DMS 273 (cell line): ENCODE results near the gene INO80D.
"Not testable (repeated sequence)": the region's sequence is repeated elsewhere in the genome, so short reads cannot be mapped to it uniquely, and the experiment has no call there.

Source experiments
- DNase-seq: peaks from one replicate; lab custom pipeline; 2025; ENCODE audit not compliant: unreplicated experiment; lab: John Stamatoyannopoulos, UW

The INO80D gene, protein sequence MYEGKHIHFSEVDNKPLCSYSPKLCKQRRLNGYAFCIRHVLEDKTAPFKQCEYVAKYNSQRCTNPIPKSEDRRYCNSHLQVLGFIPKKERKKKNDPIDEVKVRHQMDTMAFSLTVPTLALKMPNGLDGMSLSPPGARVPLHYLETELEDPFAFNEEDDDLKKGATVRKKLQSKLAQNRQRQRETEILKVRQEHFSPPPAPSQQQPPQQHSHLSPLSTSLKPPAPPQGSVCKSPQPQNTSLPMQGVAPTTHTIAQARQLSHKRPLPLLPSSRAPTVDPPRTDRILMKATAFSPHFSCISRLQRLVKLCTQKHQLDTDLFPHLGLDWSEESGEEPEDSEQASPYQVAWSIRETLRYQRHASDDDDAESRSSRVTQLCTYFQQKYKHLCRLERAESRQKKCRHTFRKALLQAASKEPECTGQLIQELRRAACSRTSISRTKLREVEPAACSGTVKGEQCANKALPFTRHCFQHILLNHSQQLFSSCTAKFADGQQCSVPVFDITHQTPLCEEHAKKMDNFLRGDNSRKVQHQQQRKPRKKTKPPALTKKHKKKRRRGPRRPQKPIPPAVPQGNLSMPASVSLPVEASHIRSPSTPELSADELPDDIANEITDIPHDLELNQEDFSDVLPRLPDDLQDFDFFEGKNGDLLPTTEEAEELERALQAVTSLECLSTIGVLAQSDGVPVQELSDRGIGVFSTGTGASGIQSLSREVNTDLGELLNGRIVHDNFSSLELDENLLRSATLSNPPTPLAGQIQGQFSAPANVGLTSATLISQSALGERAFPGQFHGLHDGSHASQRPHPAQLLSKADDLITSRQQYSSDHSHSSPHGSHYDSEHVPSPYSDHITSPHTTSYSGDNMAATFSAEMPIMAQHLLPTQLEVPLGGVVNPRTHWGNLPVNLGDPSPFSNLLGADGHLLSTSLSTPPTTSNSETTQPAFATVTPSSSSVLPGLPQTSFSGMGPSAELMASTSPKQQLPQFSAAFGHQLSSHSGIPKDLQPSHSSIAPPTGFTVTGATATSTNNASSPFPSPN

DNA sequence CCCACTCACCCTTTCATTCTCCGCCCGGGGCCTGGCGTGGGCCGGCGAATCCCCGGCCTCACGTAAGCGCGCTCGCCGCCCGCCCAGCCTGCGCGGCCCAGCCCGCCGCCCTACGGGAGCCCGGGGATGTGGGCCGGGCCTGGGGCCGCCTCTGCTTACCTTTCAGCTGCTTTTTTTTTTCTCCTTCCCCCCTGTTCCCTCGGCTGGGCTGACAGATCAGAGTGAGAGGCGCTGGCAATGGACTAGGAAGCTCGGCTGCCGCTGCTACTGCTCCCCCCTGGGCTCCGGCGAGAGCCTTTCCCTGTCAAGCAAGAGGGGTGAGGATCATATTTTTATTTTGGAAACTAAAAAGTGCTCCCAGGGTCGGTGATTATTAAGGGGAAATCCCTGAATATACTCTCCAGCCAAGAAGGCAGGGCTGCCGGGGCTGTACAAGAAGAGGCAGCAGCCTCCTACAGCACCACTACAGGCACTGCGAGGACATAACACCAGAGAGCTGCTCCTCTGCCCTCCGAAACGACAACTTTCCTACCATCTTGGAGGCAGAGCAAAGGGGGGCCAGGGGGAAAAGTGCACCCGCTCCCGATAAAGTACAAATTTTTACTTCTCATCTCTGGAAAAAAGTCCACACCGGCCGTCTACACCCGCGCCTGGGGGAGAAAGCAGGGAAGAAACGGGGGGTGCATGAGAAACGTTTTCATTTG is at the start of gene INO80D:
INO80D (minus strand) TSS at position 433 of the 704 bp plus-strand sequence. CDS start 23,158 bp downstream, outside the sequence.
- peak; percentile 90 for DNase-seq

DNA sequence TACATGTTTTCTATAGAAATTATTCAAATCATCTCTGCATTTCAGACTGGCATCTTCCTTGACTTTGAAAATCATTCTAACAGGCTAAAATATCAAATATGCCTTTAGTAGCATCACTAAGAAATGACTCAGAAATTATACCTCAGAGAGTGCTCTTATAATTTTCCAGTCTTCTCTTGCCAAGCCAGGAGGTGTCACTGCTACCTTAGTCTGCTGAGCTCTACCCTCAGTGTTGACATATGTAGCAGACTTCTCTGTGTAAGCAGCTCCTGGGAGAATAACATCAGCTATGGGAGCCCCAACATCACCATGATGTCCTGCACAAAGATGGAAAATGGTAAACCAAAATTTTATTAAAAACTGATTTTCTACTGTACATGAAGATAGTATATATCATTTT is 41.7 kb upstream of the INO80D start:
- peak; percentile 8 for DNase-seq

DNA sequence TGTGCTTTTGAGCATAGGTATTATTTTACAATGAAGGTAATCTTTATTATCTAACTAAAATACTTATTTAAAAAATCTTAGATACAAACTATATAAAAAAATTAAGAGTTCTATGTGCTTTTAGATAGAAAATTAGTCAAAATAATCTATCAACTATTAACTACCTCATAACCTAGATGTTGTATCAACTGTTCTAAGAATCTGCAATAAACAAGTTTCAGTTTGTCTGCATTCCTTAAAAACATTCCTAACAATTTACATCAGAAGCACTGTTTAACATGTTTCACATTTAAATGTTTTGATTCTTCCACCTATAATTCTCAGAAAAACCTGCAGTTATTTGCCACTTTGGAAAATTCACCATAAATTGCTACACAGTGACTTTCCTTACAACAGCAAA is 39.9 kb upstream of the INO80D start:
- DNase-seq: no peak

DNA sequence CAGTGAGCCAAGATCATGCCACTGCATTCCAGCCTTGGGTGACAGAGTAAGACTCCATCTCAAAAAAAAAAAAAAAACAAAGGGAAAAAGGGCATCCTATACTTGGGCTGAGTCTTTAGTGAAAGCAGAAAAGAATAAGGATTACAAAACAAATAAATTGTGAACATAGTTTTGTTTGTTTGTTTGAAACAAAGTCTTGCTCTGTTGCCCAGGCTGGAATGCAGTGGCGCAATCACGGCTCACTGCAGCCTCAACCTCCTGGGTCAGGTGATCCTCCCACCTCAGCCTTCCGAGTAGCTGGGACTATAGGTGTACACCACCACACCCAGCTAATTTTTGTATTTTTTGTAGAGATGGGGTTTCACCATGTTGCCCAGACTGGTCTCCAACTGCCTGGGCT is 36.6 kb upstream of the INO80D start:
- not testable (repeated sequence) for DNase-seq

DNA sequence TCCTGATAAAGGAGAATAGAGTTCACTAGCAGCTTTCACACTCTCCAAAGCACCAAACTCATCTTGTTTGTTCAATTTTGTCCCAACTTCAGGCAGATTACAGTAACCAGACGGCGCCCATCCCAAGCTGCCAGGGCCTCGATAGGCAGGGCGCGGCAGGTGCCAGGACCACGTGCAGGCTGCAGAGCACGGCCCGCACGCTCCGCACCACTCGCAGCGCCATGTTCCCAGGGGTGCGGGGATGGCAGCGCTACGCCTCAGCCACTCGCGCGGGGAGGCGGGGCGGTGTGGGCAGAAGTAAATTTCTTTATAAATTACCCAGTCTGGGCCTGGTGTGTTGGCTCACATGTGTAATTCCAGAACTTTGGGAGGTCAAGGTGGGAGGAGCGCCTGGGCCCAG is 30.3 kb upstream of the INO80D start:
- DNase-seq: no peak

DNA sequence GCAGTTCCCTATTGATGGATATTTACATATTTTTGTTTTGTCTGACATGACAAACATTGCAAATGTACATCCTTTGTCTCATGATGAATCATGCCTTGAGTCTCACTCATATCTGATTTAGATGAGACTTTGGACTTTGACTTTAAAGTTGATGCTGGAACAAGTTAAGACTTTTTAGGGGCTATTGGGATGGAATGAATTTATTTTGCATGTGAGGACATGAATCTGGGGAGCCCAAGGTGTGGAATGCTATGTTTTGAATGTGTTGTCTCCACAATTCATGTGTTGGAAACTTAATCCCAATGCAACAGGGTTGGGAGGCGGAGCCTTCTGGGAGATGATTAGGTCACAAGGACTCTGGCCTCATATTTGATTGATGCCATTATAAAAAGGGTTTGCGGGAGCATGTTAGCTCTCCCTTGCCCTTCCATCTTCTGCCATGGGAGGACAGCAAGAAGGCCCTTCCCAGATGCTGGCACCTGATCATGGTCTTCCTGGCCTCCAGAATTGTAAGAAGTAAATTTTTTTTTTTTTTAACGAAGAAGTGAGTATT is 29.1 kb upstream of the INO80D start:
- DNase-seq: peak; percentile 7

DNA sequence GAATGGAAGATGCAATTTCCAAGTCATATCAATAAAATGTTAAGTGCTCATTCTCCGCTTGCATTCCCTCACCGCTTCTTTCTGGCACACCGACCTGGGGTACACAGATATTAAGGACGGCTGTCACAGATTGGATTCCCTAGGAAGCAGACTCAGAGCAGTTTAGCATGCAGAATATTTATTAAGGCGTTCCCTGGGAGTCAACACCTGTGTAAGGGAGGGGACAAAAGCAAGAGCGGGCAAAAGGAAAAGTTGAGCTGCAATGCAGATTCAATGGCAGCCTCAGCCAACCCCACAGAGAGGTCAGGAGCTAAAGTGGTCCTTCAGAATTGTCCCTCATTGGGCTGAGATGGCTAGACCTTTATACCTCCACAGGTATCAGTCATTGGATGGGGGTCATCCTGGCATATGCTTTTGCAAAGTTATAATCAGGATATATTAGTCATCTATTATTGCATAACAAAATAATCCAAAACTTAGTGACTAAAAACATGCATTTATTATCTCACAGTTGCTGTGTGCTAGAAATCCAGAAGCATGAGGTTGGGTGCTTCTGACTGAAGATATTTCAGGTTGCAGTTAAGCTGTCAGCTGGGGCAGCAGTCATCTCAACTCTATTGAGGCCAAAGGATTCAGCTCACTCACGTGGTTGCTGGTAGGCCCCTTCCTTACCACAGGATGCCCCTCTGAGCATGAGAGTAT is 27.0 kb upstream of the INO80D start:
- DNase-seq: no peak

DNA sequence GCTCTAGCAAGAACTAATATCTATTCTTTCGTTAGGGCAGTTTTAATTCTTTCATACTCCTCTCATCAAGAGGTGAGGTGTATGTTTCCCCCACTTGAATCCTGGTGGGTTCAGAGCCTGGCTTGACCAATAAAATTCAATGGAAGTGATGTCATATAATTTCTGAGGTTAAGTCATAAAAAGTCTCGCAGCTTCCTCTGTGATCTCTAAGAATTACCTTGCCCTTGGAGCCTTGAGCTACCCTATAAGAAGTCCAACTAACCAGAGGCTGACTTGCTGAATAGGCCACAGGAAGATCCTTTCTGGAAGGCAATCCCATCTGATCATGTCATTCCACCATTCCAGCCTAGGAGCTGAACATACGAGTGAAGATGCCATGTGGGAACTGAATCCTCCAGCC is 26.1 kb upstream of the INO80D start:
- no peak for DNase-seq

DNA sequence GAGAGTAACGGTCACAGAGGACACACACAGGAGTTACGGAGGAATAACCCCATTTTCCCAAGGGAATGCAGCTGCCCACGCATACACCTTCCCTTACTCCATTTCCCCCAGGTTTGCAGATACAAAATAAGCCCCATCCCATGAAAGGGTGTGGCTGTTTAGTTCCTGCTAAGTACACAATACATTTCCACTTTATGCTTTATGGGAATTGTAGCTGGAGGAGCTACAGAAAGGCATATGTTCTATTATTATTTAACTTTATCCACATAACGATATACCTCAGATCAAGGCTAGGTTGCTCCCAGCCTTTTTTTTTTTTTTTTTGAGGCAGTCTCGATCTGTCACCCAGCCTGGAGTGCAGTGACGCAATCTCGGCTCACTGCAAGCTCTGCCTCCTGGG is 22.7 kb upstream of the INO80D start:
- no peak for DNase-seq

DNA sequence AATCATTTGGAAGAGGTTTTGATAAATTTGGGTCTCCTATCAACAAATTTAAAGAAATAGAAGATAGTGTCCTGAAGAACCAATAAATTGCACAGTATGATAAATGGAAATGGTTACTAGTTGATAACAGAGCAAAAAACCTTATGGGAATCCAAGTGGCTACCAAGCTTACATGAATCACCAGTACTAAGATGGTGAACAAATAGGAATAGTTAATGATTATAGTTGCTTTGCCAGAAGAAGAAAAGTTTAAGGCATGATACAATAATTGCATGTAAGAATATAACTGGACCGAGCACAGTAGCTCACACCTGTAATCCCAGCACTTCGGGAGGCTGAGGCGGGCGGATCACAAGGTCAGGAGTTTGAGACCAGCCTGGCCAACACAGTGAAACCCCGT is 19.6 kb upstream of the INO80D start:
- DNase-seq: no peak

DNA sequence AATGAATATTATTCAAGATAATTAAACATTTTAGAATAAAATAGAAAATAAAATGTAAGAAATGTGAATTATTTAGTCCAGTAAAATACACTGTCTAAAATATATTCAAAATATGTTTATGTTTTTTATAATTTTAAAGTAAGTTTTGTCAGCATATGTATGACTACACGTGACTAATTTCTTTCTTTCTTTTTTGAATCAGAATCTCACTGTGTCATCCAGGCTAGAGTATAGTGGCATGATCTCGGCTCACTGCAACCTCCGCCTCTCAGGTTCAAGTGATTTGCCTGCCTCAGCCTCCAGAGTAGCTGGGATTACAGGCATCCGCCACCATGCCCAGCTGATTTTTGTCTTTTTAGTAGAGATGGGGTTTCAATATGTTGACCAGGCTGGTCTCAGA is 19.1 kb upstream of the INO80D start:
- DNase-seq: no peak

DNA sequence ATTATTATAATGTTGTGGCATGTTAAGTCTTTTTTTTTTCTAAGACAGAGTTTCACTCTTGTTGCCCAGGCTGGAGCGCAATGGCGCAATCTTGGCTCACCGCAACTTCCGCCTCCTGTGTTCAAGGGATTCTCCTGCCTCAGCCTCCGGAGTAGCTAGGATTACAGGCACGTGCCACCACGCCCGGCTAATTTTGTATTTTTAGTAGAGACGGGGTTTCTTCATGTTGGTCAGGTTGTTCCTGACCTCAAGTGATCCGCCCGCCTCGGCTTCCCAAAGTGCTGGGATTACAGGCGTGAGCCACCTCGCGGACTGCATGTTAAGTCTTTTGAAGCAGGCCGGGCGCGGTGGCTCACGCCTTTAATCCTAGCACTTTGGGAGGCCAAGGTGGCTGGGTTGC is 12.9 kb upstream of the INO80D start:
- not testable (repeated sequence) for DNase-seq

DNA sequence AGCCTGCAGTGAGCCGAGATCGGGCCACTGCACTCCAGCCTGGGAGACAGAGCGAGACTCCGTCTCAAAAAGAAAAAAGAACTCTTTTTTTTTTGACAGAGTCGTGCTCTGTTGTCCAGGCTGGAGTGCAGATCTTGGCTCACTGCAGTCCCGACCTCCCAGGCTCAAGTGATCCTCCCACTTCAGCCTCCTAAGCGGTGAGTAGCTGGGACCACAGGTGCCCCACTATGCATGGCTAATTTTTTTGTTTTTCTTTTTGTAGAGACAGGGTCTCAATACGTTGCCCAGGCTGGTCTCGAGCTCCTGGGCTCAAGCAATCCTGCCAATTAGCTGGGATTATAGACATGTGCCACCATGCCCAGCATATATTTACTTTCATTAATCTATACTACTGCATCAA is 12.5 kb upstream of the INO80D start:
- DNase-seq: no peak

DNA sequence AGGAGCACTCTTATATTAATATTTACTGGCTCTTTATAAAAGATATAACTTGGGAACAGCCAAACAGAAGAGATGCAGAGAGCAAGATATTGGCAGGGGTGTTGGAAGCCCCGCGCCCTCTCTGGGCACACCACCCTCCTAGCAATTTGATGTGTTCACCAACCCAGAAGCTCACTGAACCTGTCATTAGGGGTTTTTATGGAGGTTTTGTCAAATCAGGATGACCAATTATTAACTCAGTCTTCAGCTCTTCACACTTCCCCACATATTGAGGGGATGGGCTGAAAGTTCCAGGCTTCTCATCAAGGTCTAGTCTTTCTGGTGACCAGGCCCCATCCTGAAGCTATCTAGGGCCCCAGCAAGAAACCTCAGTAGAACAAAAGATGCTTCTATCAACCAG is 10.9 kb upstream of the INO80D start:
- no peak for DNase-seq

DNA sequence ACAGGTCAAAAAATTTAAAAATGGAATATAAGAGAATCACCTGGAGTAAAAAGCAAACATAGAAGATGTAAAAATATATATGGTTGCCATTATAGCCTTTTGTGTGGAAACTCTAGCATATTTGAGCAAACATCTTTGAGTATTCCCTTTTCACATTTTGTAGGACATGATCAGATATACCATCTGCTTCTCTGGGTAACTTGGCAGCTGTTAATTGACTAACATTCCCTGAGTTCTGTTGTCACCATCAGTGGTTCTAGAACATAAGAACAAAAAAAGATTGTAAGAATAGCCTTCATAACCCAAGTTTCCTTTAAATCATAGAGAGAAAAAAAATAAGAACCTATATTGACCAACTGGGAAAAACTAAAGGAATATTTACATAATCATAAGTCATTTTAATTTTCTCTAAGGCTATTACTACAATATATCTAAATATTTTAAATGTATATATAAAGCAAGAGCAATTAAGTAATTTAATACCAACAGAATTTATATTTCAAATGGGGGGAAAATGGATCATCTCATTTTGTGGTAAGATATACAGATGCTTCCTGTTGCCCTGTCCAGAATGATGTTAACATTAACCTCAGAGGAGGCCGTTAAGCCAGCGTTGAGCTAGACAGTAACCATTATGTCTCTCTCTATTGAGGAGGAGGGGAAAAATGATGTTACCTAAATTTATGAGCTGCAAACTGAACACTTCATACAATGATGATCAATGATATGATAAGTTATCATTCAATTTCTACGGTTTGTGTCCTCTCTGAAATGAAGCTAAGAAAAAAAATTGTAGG is 9.8 kb upstream of the INO80D start:
- peak; percentile 36 for DNase-seq

DNA sequence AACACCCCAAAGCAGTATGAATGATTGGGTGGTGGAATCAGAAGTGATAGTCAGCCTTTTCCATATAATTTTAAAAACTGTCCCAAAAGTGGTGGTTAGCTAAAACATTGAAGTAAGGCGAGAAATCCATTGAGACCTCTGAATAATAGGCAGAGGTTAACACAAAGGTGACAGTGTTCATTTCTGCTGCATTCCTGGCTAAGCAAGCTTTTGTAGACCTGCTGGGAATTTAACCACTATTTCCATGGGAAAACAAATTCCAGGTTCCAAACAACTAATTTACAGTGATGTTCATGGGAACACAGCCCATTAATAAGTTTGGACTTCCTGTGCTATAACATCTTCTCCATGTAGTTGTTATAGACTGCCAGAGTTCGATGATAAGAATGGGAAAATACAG is 6.3 kb upstream of the INO80D start:
- no peak for DNase-seq

DNA sequence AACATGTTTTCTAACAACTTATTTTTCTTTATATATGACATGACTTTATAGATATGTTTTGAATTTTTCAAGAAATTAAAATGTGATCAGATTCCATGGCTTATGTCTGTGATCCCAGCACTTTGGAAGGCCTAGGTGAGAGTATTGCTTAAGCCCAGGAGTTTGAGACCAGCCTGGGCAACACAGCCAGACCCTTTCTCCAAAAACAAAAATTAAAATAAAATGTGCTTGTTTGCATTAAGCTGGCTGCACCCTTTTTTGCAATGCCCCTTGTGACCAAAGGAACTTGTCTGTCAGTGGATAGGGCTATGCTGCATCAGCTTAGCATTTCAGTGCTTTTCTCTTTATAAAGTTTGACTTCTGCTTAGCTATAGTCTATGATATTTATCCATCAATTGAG is 2.3 kb upstream of the INO80D start:
- DNase-seq: no peak

DNA sequence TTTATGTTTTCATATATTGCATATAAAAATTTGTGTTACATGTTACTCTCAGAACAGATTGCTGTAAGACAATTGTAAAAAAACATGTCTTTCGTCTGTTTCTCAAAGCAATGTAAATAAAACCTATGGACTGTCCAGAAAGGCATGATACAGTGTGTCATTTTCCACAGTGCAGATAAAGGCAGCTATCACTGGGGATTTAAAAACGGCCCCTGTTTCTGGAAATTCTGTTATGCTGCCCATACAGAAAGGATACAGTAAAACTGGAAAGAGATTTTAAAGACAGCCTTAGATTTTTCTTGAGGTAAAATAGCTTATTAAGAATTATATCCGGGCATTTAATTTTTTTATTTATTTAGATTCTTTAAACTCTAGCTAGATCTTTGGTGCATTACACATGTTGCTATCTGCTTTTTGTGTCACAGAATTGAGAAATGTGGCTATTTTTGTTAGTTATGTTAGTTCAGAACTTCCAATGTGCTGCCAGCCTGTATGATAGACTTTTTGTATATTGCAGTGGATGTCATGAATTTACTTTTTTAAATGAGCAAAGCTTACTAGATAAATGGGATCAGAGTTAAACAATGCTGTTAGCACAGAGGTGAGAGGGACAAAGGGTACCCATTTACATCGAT is 859 bp upstream of the INO80D start:
- DNase-seq: peak; percentile 45
